ENCODE data around the gene SDK1.
"Not testable (repeated sequence)": the region's sequence is repeated elsewhere in the genome, so short reads cannot be mapped to it uniquely, and the experiment has no call there.

The SDK1 gene

DNA sequence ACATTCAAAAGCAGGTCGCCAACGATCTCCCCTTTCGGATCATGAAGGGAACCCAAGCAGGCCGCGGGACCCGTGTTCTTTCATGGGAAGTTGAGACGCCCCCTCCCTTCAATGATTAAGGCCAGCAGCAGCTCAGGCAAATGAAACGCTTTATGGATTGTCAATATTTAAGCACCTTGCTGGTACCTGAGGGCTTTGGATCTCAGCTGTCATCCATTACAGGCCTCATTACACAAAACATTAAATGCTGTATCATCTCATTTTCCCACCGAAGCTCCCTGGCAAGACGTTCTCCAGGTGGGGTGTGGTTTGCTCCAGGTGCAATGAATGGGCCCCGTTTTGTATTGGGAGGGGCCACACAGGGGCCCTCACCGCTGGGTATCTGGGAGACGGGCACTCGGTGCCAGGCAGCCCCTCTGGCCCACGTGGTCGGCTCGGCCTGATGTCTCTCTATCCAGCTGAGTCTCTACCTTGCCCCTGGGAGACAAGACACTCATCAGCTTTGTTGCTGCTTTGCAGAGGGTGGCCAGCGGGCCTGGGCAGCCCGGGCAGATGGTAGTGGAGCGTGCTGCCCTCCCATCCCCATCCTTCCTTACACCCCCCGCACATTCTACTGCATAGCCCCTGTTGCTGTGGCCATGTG, 925.0 kb downstream of the SDK1 start:
- DNase-seq (ENCODE audit: low read depth in 2 of 2), result no peak

DNA sequence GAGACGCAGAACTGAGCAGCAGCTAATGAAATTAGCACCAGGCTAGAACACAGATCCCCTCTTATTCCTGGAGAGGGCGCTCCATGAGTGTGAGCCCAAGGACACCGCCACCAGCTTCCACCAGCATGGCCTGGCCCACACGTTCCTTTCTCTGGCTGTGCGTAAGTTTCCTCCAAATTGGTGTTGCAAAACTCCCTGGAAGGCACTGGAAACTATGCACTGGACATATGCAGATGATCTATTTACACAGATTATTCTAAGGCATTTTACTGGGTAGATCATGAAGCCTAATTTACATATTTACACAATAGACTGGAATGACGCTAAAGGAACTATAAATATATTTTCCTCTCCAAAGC, 925.5 kb downstream of the SDK1 start:
- DNase-seq (ENCODE audit: low read depth in 2 of 2), result no peak

DNA sequence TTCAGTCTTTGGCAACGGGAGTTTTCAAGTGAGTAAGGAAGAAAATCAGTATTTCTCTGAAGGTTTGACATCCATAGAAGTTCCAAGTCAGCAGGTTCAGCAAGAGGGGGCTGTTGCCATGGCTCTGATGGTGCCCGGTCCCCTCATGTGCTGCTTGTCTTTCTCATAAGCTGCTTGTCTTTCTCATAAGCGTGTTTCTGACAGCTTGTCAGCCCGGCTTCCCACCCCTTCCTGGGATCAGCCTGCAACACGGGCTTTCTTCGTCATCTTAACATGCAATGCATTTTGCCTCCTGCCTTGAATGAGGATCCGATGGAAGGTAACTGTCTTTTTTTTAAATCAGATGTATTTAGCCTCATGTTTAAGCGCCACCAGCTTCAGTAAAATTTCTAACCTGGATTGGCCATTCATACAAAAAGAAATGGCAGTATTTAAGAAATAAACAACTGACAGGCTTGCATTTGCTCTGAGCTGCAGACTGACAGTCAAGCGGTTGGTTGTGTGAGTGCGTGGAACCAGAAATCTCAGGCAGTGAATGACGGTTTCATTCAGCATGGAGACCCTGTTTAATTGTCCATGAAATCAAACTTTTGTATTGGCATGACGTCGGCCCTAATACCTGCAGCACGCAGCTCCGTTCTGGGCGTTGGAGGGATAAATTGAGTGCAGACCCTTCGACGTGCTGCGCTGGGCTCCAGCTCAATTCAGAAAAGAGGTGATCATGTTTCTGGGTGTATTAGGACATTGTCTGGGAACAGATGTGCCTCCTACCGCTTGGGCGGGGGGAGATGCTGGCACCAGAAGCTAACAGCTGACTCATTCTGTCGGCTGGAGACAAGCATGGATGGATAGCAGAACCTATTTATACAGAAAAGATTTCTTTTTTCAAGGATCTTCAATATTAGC, 926.3 kb downstream of the SDK1 start:
- DNase-seq (ENCODE audit: low read depth in 2 of 2), result no peak

- no peak for DNase-seq (ENCODE audit: low read depth in 2 of 2)
Observed at GRCh38 chr7:4230352-4230751, 929.3 kb downstream of the SDK1 start.

GRCh38 chr7:4233146-4233545, 932.1 kb downstream of the SDK1 start:
- DNase-seq (ENCODE audit: low read depth in 2 of 2), result no peak

GRCh38 chr7:4233621-4234497, 932.8 kb downstream of the SDK1 start:
- no peak for DNase-seq (ENCODE audit: low read depth in 2 of 2)

DNA sequence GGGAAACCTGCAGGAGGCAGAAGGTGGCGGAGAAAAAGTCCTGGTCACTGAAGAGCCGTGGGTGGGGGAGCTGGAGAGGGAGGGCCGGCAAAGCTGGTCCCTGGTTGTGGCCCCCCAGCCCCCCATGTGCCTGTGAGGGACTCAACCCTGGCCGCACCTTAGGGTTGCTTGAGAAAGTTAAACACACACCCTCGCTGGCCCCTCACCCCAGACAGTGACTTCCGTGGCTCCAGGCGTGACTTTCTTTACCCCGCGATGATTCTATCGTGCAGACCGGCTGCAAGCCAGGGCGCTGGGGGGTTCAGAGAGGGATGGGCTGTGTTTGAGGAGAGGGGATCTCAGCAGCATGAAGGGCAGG, 933.4 kb downstream of the SDK1 start:
- no peak for DNase-seq (ENCODE audit: low read depth in 2 of 2)

GRCh38 chr7:4234886-4235285, 933.8 kb downstream of the SDK1 start:
- no peak for DNase-seq (ENCODE audit: low read depth in 2 of 2)

GRCh38 chr7:4235596-4235995, 934.5 kb downstream of the SDK1 start:
- no peak for DNase-seq (ENCODE audit: low read depth in 2 of 2)

DNA sequence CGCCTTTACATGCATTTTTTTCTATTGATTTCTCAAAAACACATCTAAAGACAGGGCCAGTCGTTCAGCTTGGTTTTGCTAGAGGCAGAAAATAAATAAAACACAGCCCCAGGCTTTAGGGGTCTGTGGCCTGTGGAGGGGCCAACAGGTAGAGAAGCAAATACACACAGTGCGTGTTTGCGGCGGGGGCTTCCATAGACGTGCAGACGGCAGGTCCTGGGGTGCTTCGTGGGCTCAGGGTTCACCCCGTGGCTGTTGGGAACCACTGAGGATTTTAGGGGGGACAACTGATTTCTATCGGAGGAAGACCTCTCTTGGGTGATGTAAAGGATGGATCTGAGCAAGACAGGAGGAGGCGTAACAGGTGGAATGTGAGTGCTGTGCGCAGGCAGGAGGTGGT, 935.3 kb downstream of the SDK1 start:
- DNase-seq (ENCODE audit: low read depth in 2 of 2), result no peak

DNA sequence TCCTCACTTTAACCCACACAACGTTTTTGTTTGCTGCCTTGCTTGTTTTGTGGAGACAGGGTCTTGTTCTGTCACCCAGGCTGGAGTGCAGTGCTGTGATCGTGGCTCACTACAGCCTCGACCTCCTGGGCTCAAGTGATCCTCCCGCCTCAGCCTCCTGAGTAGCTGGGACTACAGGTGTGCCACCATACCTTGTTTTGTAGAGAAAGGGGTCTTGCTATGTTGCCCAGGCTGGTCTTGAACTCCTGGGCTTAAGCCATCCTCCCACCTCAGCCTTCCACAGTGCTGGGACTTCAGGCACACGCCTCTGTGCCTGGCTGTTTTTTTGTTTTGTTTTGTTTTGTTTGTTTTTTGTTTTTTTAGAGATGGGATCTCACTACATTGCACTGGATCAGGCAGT, 935.8 kb downstream of the SDK1 start:
- DNase-seq (ENCODE audit: low read depth in 2 of 2), result not testable (repeated sequence)

DNA sequence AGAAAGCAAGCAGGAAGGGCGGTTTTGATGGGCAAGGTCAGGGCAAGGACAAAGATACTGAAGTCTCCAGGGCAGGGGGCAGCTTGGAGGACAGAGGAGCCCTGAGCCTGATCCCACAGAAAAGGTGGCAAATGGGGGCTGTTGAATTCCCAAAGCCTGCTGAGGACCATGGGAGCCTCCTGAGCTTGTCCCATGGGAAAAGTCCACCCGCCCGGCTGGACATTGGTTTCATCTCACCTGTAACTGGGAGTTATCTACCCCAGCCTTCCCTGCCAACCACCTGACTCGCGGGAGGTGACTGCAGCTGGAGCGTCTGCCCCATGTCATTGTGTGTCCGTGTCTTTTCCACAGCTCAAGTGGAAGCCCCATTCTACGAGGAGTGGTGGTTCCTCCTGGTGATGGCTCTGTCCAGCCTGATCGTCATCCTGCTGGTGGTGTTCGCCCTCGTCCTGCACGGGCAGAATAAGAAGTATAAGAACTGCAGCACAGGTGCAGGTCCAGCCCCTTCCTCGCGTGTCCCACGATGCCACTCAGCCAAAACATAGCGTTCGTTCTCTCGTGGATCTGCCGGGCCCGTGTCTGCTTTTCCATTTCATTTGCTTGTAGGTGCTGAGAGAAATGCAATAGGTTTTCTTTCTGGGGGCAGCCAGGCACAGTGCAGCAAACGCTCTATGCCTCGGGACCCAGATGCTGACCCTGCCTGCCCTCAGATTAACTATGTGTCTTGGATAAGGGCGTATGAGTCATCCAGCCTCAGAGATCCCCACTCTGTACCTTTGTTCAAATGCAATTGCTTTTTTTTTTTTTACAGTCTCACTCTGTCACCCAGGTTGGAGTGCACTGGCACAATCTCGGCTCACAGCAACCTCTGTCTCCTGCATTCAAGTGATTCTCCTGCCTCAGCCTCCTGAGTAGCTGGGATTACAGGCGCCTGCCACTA, 936.5 kb downstream of the SDK1 start:
- DNase-seq (ENCODE audit: low read depth in 2 of 2), result no peak

DNA sequence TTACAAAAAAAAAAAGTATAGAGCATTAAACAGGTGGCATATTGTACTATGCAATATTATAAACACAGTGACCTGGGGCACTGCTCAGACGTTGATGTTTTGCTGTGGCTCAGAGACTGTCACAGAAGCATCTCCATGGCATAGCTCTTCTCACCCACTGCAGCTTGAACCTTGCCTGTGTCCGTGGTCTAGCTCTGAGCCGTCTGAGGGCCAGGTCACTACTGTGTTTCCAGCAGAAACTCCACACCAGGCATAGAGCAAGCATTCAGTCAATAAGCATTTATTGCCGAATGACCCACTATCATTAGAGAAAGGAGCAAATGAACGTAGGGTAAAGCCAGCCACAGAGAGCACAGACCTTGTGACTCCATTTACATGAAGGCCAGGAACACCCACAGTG, 937.8 kb downstream of the SDK1 start:
- no peak for DNase-seq (ENCODE audit: low read depth in 2 of 2)

- DNase-seq (ENCODE audit: low read depth in 2 of 2), result no peak
Observed at GRCh38 chr7:4240042-4240441, 939.0 kb downstream of the SDK1 start.

DNA sequence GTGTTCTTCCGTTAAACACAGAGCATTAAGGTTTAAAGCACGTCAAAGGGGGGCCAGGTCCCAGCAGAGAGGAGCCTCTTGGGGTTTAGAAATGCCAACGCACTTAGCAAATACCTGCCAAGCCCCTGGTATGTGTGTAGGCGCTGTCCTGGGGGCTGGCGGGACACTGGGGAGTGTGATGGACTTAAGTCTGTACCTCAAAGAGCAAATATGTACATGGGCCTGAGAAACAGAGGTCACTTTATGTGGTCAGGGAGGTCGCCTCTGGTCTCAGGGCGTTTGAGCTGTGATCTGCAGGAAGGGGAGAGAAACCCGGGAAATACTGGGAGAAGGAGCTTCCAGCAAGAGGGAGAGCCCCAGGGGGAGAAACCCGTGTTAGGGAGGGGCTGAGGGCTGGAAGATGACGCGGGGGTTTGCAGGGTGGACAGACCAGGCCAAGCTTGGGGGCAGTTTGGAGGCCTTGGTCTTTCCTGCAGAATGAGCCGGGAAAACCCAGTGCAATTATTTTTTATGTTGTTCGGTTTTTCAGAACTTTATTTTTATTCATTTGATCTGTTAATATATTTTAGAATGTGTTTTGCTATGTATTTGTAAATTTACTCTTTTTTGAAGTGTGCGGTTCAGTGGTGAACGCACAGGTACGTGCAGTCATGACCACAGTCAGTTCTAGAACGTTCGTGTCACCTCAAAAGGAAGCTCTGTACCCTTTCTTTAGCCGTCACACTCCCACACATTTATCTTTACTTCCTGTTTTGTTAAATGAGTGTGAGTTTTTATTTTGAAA, 939.7 kb downstream of the SDK1 start:
- no peak for DNase-seq (ENCODE audit: low read depth in 2 of 2)

DNA sequence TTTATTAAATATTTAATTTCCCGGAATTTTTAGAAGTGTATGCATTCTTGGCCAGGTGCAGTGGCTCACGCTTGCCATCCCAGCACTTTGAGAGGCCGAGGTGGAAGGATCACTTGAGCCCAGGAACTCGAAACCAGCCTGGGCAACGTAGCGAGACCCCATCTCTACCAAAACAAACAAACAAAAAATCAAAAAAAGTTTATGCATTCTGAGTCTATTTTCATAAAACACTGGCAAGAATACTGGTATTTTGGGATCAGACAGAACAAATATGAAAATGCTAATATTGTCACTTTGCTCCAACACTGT, 940.2 kb downstream of the SDK1 start:
- DNase-seq (ENCODE audit: low read depth in 2 of 2), result no peak

GRCh38 chr7:4241791-4242190, 940.7 kb downstream of the SDK1 start:
- no peak for DNase-seq (ENCODE audit: low read depth in 2 of 2)

DNA sequence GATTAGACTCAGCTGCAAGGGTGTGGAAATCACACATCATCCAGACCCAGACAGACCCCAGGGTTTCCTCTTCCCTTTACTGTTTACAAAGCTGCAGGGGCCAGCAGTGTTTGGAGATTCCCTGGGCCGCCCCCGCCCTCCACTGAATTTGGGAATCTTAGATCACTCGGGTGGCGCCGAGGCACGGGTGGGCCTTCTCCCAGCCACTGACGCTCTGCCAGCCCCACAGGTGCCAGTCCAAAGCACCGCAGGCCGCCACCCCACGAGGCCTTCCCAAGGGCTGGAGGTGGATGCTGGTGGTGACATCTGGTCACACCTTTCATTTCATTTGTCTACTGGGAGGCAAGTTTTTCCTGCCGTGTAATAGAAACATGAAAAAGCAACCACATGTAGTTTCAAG, 941.7 kb downstream of the SDK1 start:
- DNase-seq (ENCODE audit: low read depth in 2 of 2), result no peak

DNA sequence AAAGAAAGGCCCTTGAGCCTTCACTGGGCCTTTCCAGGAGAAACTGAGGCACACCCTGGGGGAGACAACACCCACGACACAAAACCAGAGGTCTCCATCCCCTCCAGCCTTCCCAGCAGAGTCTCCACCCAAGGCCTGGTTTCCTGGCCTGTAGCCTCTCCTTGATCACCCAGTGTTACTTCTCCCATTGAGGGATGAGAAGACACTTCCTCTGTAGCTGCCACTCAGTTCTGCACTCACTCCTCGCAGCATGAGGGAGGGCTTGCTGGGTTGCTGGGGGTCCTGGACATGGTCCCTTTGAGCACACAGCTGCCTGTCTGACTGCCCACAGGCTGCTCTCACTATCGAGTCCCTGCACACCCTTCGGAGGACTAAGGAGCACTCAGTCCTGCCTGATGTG, 943.0 kb downstream of the SDK1 start:
- no peak for DNase-seq (ENCODE audit: low read depth in 2 of 2)

GRCh38 chr7:4244635-4245034, 943.6 kb downstream of the SDK1 start:
- DNase-seq (ENCODE audit: low read depth in 2 of 2), result no peak
